Gastroesophageal sphincter (tissue), 4 donors: Measurements from ENCODE around the gene KHSRP. TPM values are rescaled to one million over a fixed set of nuclear protein-coding genes. Genes with fewer than 3 reads are reported as not detected.
A peak's percentile ranks its signal among the peaks of the same experiment; 100 is the strongest.

Experiments used
- ATAC-seq: fragments of 150-250 bp; one replicate; pipeline ENCODE4 v1.9.1; 2016; ENCODE audit warnings: mild to moderate bottlenecking, moderate library complexity
- H3K27ac ChIP-seq, 4 donors: fragments of 200-600 bp; sonication (generic) in 3 of 4; 1 replicate in 3 of 4; 2 replicates in 1 of 4; pipeline ENCODE4 v1.5.1; 2016 to 2019
- H3K27me3 ChIP-seq: fragments of 200-600 bp; sonication (generic); one replicate; pipeline ENCODE4 v1.5.1; 2019
- H3K36me3 ChIP-seq, 2 donors: fragments of 200-600 bp; sonication (generic); one replicate each; pipeline ENCODE4 v1.5.1; 2019; ENCODE audit warnings: control low read depth in 1 of 2
- H3K4me1 ChIP-seq, 3 donors: fragments of 200-600 bp; sonication (generic); 1 replicate in 2 of 3; 2 replicates in 1 of 3; pipeline ENCODE4 v1.5.1; 2016 to 2019; ENCODE audit warnings: control low read depth in 2 of 3
- H3K4me3 ChIP-seq, 2 donors: fragments of 200-600 bp; sonication (generic); one replicate each; pipeline ENCODE4 v1.5.1; 2019; ENCODE audit warnings: mild to moderate bottlenecking in 1 of 2, moderate library complexity in 1 of 2
- H3K9me3 ChIP-seq, 3 donors: fragments of 200-600 bp; sonication (generic); one replicate each; pipeline ENCODE4 v1.5.1; 2017 to 2019; ENCODE audit warnings: control low read depth in 2 of 3
- CTCF ChIP-seq, 4 experiments: fragments of 200-600 bp in 2 of 4; fragments of 450-650 bp in 2 of 4; sonication (generic) in 1 of 4; IDR thresholded peaks; one replicate each; pipeline ENCODE4 v1.5.1; 2017 to 2019; ENCODE audit warnings: antibody characterized with exemption in 4 of 4, mild to moderate bottlenecking in 2 of 4, moderate library complexity in 2 of 4
- EP300 ChIP-seq: sonication (generic); formaldehyde crosslinking; IDR thresholded peaks from one replicate; pipeline ENCODE4 v1.6.1; 2017; ENCODE audit warnings: antibody characterized with exemption, mild to moderate bottlenecking
- POLR2A ChIP-seq, 2 donors: fragments of 450-650 bp; IDR thresholded peaks; one replicate each; pipeline ENCODE4 v1.6.1; 2017; ENCODE audit warnings: antibody characterized with exemption in 2 of 2, mild to moderate bottlenecking in 2 of 2, moderate library complexity in 1 of 2
- POLR2AphosphoS5 ChIP-seq: sonication (generic); formaldehyde crosslinking; IDR thresholded peaks from one replicate; pipeline ENCODE4 v1.6.1; 2017; ENCODE audit warnings: antibody characterized with exemption
- WGBS, 2 donors: methylation state at CpG; one replicate each; pipeline ENCODE4 v1.1.5; 2018; ENCODE audit warnings: low coverage in 1 of 2; 5-methylcytosine and 5-hydroxymethylcytosine counted together
- total RNA-seq, 4 donors: library from RNA; depleted of rRNA; stranded (reverse); fragments of >200 nt; gene quantifications; one replicate each; pipeline ENCODE4 v1.1.0, GENCODE V29; 2016

The KHSRP gene
- total RNA-seq, 4 donors from 2014 or later = 102 to 218 (median 126) TPM

GRCh38 chr19:6413721-6414643, 10.6 kb downstream of the KHSRP start:
- H3K4me1 ChIP-seq = peaks cover 0 to 38% (median 0%) of the 10 kb centered on the region in 3 donors
- TF ChIP-seq EP300 (no peak), POLR2A (IDR thresholded peaks at IDR 0.05) (no peak), CTCF (IDR thresholded peaks at IDR 0.05) (no peak), POLR2AphosphoS5 (no peak)
- no peaks in the 10 kb centered on the region for H3K9me3 ChIP-seq
- no peak for ATAC-seq
- H3K4me3 ChIP-seq = no peak overlapping the region
- H3K27me3 ChIP-seq = no peaks in the 10 kb centered on the region
- peaks cover 0 to 57% of the 10 kb centered on the region in 2 donors for H3K36me3 ChIP-seq
- 55 to 64% methylated on average over 10 to 12 of the region's 42 CpGs for whole genome bisulfite sequencing, 2 donors
- peak overlapping the region in 3 of 4 donors; percentile 51 to 61 (median 60) for H3K27ac ChIP-seq

GRCh38 chr19:6413291-6413690, 11.3 kb downstream of the KHSRP start:
- Histone ChIP-seq H3K27ac (peak overlapping the region in 2 of 4 donors; percentile 51 to 61), H3K27me3 (no peaks in the 10 kb centered on the region), H3K9me3 (no peaks in the 10 kb centered on the region), H3K4me3 (no peak overlapping the region), H3K4me1 (peaks cover 0 to 35% (median 0%) of the 10 kb centered on the region in 3 donors), H3K36me3 (peaks cover 0 to 50% of the 10 kb centered on the region in 2 donors)
- no peak for ATAC-seq
- TF ChIP-seq EP300 (no peak), POLR2AphosphoS5 (no peak), CTCF (IDR thresholded peaks at IDR 0.05) (no peak), POLR2A (IDR thresholded peaks at IDR 0.05) (no peak)
- 28 to 30% methylated on average over 4 to 8 of the region's 10 CpGs for WGBS, 2 donors

GRCh38 chr19:6412447-6413091, 12.0 kb downstream of the KHSRP start:
- H3K9me3 ChIP-seq = no peaks in the 10 kb centered on the region
- peak; percentile 41 for ATAC-seq
- H3K4me1 ChIP-seq = peaks cover 0 to 28% (median 0%) of the 10 kb centered on the region in 3 donors
- no peak overlapping the region for H3K4me3 ChIP-seq
- TF ChIP-seq EP300 = no peak
- TF ChIP-seq CTCF (IDR thresholded peaks at IDR 0.05) = peak in 3 of 4 experiments; percentile 29 to 66 (median 35)
- H3K27me3 ChIP-seq = no peaks in the 10 kb centered on the region
- WGBS, 2 donors = 0% methylated on average over 1 of the region's 15 CpGs; no CpG with 5 or more reads in 1 of the 2 donors
- peak overlapping the region in 3 of 4 donors; percentile 33 to 61 (median 51) for H3K27ac ChIP-seq
- peaks cover 0 to 43% of the 10 kb centered on the region in 2 donors for H3K36me3 ChIP-seq

- Histone ChIP-seq H3K4me1 (peaks cover 0 to 26% (median 0%) of the 10 kb centered on the region in 3 donors), H3K27ac (peak overlapping the region in 2 of 4 donors; percentile 51 to 61), H3K36me3 (peaks cover 0 to 38% of the 10 kb centered on the region in 2 donors), H3K9me3 (no peaks in the 10 kb centered on the region), H3K27me3 (no peaks in the 10 kb centered on the region), H3K4me3 (no peak overlapping the region)
- WGBS, 2 donors = no CpG with 5 or more reads among the region's 12 CpGs
- no peak for ATAC-seq
- TF ChIP-seq CTCF (IDR thresholded peaks at IDR 0.05) = no peak
- no peak for TF ChIP-seq EP300
- no peak for TF ChIP-seq POLR2AphosphoS5
- TF ChIP-seq POLR2A (IDR thresholded peaks at IDR 0.05) = no peak
Observed at GRCh38 chr19:6412061-6412446, 12.6 kb downstream of the KHSRP start.
